ENCODE measurements around the gene CPN2.

CPN2 gene

DNA sequence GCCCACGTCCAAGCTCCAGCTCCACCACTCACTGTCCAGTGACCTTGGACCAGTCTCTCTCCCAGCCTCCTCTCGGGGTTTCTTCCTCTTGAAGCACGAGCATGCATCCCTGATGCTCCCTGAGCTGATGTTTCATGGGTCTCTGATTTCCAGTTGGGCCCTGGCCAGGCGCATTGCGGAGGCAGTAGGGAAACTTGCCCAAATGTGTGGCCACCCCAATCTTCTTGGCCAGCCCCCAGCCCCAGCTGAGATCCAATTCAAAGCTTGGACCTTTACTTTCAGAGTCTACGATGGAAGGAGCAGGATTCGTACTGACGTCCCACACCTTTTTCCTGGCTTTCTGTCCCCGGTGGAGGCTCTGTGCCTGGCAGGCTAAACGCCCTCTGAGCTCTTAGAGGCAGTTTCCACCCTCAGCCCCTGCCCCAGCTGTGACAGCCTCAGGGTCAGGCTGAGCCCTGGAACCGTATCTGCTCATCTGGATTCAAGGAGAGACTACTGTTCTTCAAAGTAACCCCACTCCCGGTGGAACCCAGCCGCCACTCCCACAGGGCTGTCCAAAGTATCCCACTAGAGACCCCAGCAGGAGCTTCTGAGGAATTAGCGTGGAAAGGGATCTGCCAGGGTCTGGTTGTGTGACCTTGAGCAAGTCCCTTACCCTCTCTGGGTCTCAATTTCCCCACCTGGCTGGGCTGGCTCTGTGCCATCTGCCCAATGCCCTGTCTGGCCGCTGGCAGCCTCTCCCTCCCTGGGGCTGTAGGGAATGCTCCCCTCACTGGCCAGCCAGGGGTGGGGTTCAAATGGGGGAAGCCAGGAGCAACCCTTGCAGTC is 37.4 kb downstream of the CPN2 start:
- DNase-seq (ENCODE audit: low read depth): no peak

GRCh38 chr3:194312743-194313281 is 38.3 kb downstream of the CPN2 start:
- DNase-seq (ENCODE audit: low read depth): peak; percentile 39

DNA sequence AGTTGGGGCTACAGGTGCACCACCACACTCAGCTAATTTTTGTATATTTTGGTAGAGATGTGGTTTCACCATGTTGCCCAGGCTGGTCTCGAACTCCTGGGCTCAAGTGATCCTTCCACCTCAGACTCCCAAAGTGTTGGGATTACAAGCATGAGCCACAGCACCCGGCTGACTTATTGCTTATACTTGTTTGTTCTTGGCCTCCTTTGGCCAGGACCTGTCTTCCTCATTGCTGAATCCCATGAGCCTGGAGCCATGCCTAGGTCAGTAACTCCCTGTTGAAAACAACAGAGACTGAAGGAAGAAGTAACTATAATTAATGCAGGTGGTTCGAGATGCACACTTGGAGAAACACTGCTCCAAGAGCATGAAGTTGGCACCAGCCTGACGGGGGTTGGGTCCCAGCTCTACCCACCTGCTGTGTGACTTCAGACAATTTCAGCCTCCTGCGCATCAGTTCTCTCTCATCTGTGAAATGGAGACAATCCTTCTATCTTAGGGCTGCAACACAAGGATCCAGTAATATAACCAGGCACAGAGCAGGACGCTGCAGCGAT is 38.9 kb downstream of the CPN2 start:
- no peak for DNase-seq (ENCODE audit: low read depth)

DNA sequence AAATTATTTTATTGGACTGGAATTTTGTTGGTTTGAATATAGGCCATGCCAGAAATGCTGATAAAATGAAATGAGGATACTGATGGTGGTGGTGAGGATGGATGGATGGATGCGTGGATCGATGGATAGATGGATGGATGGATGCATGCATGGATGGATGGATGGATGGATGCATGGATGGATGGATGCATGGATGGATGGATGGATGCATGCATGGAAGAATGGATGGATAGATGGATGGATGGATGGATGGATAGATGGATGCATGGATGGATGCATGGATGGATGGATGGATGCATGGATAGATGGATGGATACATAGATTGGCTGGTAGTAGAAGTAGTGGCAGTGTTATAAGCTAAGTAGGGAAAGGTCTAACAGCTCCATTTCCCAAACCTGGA is 40.1 kb downstream of the CPN2 start:
- DNase-seq (ENCODE audit: low read depth): no peak

GRCh38 chr3:194310060-194310835 is 40.9 kb downstream of the CPN2 start:
- no peak for DNase-seq (ENCODE audit: low read depth)

- no peak for DNase-seq (ENCODE audit: low read depth)
Measured at GRCh38 chr3:194308601-194309449, 42.3 kb downstream of the CPN2 start.

- no peak for DNase-seq (ENCODE audit: low read depth)
Measured at GRCh38 chr3:194307849-194308248, 43.3 kb downstream of the CPN2 start.

- DNase-seq (ENCODE audit: low read depth): no peak
Measured at GRCh38 chr3:194306771-194307640, 44.1 kb downstream of the CPN2 start.

GRCh38 chr3:194306109-194306686 is 44.9 kb downstream of the CPN2 start:
- no peak for DNase-seq (ENCODE audit: low read depth)

DNA sequence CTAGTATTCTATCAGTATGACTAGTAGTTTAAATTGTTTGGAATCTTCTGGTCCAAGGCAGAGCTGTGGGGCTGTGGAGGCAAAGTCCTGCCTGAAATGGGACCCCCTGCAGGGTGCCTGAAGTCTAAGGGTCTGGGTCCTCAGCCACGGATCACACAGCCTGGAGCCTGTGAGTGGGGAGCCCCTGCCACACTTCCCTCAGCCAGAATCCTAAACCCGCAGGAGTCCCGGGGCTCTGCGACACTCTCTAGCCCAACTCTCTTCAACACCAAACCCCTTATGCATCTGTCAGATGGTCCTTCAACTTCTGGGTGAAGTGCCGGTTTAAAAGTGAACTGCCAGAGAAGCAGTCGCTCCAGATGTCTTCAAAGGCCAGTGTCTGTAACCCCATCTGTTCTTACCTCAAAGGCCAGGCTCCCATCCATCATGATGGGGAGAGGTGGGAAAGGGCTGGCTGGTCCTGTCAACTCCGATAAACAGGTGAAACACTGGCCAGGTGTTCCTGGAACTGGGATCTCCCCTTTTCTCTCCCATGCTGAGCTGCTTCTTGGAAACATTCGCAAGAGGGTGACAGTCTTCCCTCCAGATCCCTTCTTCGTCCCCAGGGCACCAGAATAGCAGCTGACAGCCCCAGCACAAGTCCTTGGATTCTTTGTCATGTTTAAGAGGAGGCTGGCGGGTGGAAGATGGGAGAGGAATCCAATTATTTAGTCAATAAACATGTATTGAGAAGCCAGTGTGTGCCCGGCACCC is 45.6 kb downstream of the CPN2 start:
- no peak for DNase-seq (ENCODE audit: low read depth)

DNA sequence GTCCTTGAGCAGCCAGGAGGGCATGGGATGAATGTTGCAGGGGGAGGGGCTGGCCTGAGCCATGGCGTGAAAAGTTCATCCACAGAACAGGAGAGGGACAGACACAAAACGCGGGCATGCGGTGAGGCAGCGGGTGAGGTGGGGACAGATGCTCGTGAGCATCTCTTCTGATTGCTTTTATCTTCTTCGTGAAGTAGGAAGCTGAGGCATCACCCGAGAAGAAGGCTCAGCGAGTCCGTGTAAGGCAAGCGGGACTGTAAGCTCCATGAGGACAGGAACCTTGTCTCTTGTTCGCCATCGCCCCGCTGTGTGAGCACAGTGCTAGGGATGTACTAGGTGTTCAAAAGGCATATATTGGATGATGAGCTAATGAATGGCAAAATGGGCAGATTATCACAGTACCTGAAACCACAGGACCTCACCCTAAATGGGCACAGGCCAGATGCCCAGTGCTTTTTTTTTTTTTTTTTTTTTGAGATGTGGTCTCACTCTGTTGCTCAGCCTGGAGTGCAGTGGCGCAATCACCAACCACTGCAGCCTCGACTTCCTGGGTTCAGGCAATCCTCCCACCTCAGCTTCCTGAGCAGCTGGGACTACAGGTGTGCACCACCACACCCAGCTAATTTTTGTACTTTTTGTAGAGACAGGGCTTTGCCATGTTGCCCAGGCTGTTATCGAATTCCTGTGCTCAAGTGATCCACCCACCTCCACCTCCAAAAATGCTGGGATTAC is 46.8 kb downstream of the CPN2 start:
- no peak for DNase-seq (ENCODE audit: low read depth)

DNA sequence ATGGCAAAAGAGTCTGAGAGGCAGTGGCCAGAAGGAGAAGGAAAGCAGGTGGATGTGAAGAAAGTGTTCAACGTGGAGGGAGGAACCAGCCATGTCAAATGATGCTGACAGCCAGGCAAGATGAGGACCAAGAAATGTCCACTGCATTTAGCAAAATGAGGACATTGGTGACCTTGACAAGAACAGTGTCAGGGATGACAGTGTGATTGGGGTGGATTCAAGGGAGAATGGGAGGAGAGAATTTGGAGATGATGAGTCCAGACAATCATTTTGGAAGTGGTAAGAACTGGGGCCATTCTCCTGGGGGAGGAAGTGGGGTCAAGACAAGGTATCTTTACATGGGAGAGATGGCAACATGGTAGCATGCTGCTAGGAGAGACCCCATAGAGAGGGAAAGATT is 47.4 kb downstream of the CPN2 start:
- no peak for DNase-seq (ENCODE audit: low read depth)

GRCh38 chr3:194301730-194302129 is 49.4 kb downstream of the CPN2 start:
- no peak for DNase-seq (ENCODE audit: low read depth)

- DNase-seq (ENCODE audit: low read depth): no peak
Measured at GRCh38 chr3:194300936-194301335, 50.2 kb downstream of the CPN2 start.

DNA sequence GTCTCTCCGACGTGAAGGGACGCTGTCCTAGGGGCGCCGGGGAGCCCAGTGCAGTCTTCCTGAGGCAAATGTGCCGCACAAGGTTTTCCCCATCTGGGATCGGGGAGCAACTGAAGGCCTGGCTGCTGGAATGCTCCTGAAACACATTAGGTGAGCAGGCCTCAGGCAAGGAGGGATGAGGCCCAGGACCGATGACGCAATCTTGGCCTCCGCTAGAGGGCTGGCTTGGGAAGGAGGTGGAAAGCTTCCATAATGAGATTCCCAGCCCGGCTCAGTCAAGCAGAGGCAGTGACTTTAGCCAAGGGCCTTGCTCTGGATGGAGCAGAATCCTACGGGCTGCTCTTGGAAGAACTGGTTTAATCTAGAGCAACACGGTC is 50.8 kb downstream of the CPN2 start:
- peak; percentile 34 for DNase-seq (ENCODE audit: low read depth)

DNA sequence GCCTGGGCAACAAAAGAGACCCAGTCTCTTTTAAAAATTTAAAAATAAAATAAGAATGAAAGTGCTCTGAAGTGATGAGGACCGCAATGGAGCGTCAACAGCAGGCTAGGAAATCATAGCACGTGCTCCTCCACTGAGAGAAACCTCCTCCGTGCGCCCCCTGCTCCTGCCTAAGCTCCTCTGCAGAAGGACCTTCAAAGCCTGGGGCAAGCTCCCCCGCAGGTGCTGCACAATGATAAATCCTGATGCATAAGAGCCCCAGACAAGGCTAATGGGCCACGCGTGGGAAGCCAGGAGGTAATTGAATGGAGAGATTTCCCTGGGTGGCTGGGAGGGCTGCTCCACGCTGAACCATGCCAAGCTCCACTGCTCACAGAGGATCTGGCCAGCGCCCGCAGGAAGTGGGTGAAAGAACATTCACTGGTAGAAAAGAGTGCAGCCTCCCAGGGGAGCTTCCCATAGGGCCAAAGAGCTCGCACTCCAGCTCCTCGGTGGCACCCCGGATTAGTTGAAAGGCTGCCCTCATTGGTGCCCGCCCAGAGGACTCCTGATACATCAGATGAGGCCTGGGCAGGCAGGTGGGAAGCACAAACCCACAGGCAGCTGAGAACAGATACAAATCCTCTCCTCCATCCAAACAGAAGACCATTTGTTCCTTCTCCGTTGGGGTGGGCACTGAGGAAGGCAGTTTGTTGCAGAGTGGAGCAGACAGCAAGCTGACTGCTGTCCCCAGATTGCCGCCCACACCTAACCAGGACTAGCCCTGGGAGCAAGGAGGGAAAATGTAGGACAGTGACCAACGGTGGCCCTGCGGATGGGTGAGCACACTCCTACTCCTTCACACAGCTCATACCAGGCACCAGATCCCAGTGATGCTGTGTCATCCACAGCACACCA is 52.5 kb downstream of the CPN2 start:
- no peak for DNase-seq (ENCODE audit: low read depth)

GRCh38 chr3:194296454-194297263 is 54.5 kb downstream of the CPN2 start:
- DNase-seq (ENCODE audit: low read depth): no peak

Measured in GM04504 (cell line).